MM.1S (cell line): ENCODE results near the gene E2F6.

ENCODE experiments used
- DNase-seq: peaks from one replicate; pipeline ENCODE4 v3.0.0-alpha.2; 2015
- H2AFZ ChIP-seq: fragments of 300-600 bp; sonication (generic); 2 replicates; pipeline ENCODE4 v1.6.0; 2016; ENCODE audit warnings: antibody characterized with exemption, low read length
- H3F3A ChIP-seq: fragments of 300-600 bp; sonication (generic); 2 replicates; pipeline ENCODE4 v1.6.1; 2016; ENCODE audit warnings: mild to moderate bottlenecking, antibody characterized with exemption, low read length, moderate library complexity, mixed read lengths; ENCODE audit not compliant: insufficient read depth
- H3K27ac ChIP-seq: fragments of 300-600 bp; sonication (generic); 2 replicates; pipeline ENCODE4 v1.5.1; 2016; ENCODE audit warnings: mild to moderate bottlenecking, low read length
- H3K27me3 ChIP-seq: fragments of 300-600 bp; sonication (generic); replicated peaks from 2 replicates; pipeline ENCODE4 v1.6.0; 2016; ENCODE audit warnings: low read length; ENCODE audit not compliant: insufficient read depth
- H3K36me3 ChIP-seq: fragments of 300-600 bp; sonication (generic); replicated peaks from 2 replicates; pipeline ENCODE4 v1.6.1; 2016; ENCODE audit warnings: mild to moderate bottlenecking, low read length, mixed read lengths; ENCODE audit not compliant: insufficient read depth
- H3K4me1 ChIP-seq: fragments of 300-600 bp; sonication (generic); 2 replicates; pipeline ENCODE4 v1.6.1; 2016; ENCODE audit warnings: low read length, mixed read lengths
- H3K4me2 ChIP-seq: fragments of 300-600 bp; sonication (generic); 2 replicates; pipeline ENCODE4 v1.6.0; 2016; ENCODE audit warnings: low read depth, low read length
- H3K4me3 ChIP-seq: fragments of 300-600 bp; sonication (generic); 2 replicates; pipeline ENCODE4 v1.5.1; 2016; ENCODE audit warnings: low read length, mixed read lengths
- H3K79me2 ChIP-seq: fragments of 300-600 bp; sonication (generic); 2 replicates; pipeline ENCODE4 v1.6.1; 2016; ENCODE audit warnings: mixed run types, low read length, mixed read lengths
- H3K9ac ChIP-seq: fragments of 300-600 bp; sonication (generic); 2 replicates; pipeline ENCODE4 v1.6.1; 2016; ENCODE audit warnings: low read length, mixed read lengths
- H3K9me2 ChIP-seq: fragments of 300-600 bp; sonication (generic); replicated peaks from 2 replicates; pipeline ENCODE4 v1.6.1; 2016; ENCODE audit warnings: mild to moderate bottlenecking, low read length, mixed read lengths; ENCODE audit not compliant: insufficient read depth
- H3K9me3 ChIP-seq: fragments of 300-600 bp; sonication (generic); replicated peaks from 2 replicates; pipeline ENCODE4 v1.6.1; 2016; ENCODE audit warnings: mild to moderate bottlenecking, low read length, mixed read lengths; ENCODE audit not compliant: insufficient read depth
- H4K20me1 ChIP-seq: fragments of 300-600 bp; sonication (generic); 2 replicates; pipeline ENCODE4 v1.6.1; 2016; ENCODE audit warnings: mild to moderate bottlenecking, low read length, moderate library complexity, mixed read lengths; ENCODE audit not compliant: insufficient read depth
- CTCF ChIP-seq: fragments of 300-600 bp; sonication (generic); IDR thresholded peaks from 2 replicates; pipeline ENCODE4 v1.5.1; 2016; ENCODE audit warnings: antibody characterized with exemption, low read length, mixed read lengths
- EZH2 ChIP-seq: fragments of 300-600 bp; sonication (generic); optimal IDR thresholded peaks from 2 replicates; pipeline ENCODE3; 2017; ENCODE audit warnings: low read depth, mild to moderate bottlenecking, antibody characterized with exemption, low read length, mixed read lengths
- EZH2phosphoT487 ChIP-seq: fragments of 300-600 bp; sonication (generic); IDR thresholded peaks from 2 replicates; pipeline ENCODE4 v1.6.1; 2018; ENCODE audit warnings: antibody characterized with exemption, low read length

E2F6 gene

GRCh38 chr2:11402436-11402835 lies 63.5 kb downstream of the E2F6 start:
- Histone ChIP-seq H3K27me3 (no peaks in the 10 kb centered on the region), H4K20me1 (no peaks in the 10 kb centered on the region), H3K4me2 (no peak overlapping the region), H3F3A (no peaks in the 10 kb centered on the region), H3K27ac (no peak overlapping the region), H3K9ac (no peak overlapping the region), H3K79me2 (no peaks in the 10 kb centered on the region), H3K4me1 (no peaks in the 10 kb centered on the region), H2AFZ (no peak overlapping the region), H3K4me3 (no peak overlapping the region), H3K9me2 (no peaks in the 10 kb centered on the region), H3K36me3 (no peaks in the 10 kb centered on the region), H3K9me3 (no peaks in the 10 kb centered on the region)
- no peak for TF ChIP-seq CTCF
- no peak for TF ChIP-seq EZH2phosphoT487
- no peak for TF ChIP-seq EZH2
- no peak for DNase-seq

- Histone ChIP-seq H4K20me1 (no peaks in the 10 kb centered on the region), H2AFZ (no peak overlapping the region), H3K4me2 (no peak overlapping the region), H3K27me3 (no peaks in the 10 kb centered on the region), H3F3A (no peaks in the 10 kb centered on the region), H3K36me3 (no peaks in the 10 kb centered on the region), H3K27ac (no peak overlapping the region), H3K9me3 (no peaks in the 10 kb centered on the region), H3K4me1 (no peaks in the 10 kb centered on the region), H3K9ac (no peak overlapping the region), H3K9me2 (no peaks in the 10 kb centered on the region), H3K4me3 (no peak overlapping the region), H3K79me2 (no peaks in the 10 kb centered on the region)
- no peak for DNase-seq
- TF ChIP-seq CTCF (no peak), EZH2 (no peak), EZH2phosphoT487 (no peak)
Measured at GRCh38 chr2:11399438-11399762, 66.6 kb downstream of the E2F6 start.

GRCh38 chr2:11398750-11399437 lies 67.1 kb downstream of the E2F6 start:
- no peaks in the 10 kb centered on the region for H3K79me2 ChIP-seq
- H3K4me1 ChIP-seq = no peaks in the 10 kb centered on the region
- TF ChIP-seq EZH2 (no peak), CTCF (no peak), EZH2phosphoT487 (no peak)
- H3F3A ChIP-seq = no peaks in the 10 kb centered on the region
- H3K9ac ChIP-seq = no peak overlapping the region
- no peaks in the 10 kb centered on the region for H3K36me3 ChIP-seq
- H3K4me2 ChIP-seq = no peak overlapping the region
- no peak overlapping the region for H3K4me3 ChIP-seq
- no peaks in the 10 kb centered on the region for H3K9me2 ChIP-seq
- H2AFZ ChIP-seq = no peak overlapping the region
- no peak for DNase-seq
- H3K9me3 ChIP-seq = no peaks in the 10 kb centered on the region
- H3K27me3 ChIP-seq = no peaks in the 10 kb centered on the region
- no peaks in the 10 kb centered on the region for H4K20me1 ChIP-seq
- no peak overlapping the region for H3K27ac ChIP-seq
